Measurements from ENCODE around the gene PLCD1.

PLCD1 gene

DNA sequence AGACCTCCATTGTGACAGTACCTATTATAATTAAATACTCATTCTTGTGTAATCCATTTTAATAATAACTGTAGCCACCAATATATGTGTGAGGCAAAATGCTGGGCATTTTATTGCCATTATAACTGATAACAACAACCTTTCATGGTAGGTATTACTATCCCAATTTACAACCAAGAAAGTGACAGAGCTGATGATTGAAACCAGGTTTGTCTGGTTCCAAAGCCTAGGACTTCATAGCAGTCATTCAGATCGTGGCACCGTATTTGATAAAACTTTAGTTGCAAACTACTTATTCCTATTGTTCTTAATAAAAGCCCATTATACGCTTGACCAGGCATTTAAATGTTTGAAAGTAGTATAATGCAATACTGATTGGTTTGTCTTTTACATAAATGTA is 65.3 kb downstream of the PLCD1 start:
- no peak for DNase-seq (ENCODE audit: low read depth)

DNA sequence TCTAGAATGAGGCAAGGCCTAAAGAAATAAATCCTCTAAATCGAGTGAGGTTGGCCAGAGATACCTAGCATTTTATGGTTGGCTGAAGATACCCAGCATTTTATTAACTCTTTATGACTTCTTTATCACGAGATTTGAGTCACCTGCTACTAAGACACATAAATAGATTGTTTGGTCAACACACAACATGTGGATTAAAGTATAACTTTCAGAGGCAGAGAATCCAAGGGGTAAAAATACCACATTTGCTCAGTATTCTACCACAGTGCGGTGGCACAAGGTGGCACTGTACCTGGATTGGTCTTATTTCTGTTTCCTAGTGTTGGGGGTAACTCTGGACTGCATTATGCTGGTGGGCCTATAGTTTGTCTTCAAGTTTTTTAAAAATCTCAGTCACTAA is 65.8 kb downstream of the PLCD1 start:
- DNase-seq (ENCODE audit: low read depth) = no peak

DNA sequence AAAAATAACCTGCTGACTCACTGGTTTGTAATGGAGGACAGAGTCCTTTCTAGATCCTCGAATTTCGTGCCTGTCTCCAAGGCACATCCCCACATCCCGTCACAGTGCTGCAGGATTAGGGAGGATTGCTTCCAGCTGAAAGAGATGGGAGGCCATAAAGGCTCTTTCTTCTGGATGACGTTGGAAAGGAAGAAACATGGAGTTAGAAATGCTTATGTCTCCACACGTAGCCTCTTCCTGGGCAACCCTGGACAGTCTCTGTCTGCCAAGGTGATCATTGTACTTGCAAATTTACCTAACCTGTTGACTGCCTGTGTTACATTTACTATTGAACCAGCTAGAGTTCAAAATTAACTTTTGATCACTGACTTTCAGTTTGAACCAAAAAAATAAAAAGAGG is 66.4 kb downstream of the PLCD1 start:
- DNase-seq (ENCODE audit: low read depth) = no peak

GRCh38 chr3:37961622-37962431 is 67.6 kb downstream of the PLCD1 start:
- no peak for DNase-seq (ENCODE audit: low read depth)

GRCh38 chr3:37957539-37957936 is 71.9 kb downstream of the PLCD1 start:
- no peak for DNase-seq (ENCODE audit: low read depth)
